Activated naive CD8-positive, alpha-beta T cell treated with anti-CD3 and anti-CD28 coated beads, Interleukin-2, amount 10 ng/mL, durations not matched to agents 7 days and 5 days (primary cell): ENCODE data around the gene ORC3. TPM values are rescaled to one million over a fixed set of nuclear protein-coding genes. Genes with fewer than 3 reads are reported as not detected.

Experiments used
- ATAC-seq: fragments of 150-1000 bp; cut with Tn5 transposase; one replicate; pipeline ENCODE4 v1.10.0; 2021; ENCODE audit warnings: low read depth, moderate library complexity
- POLR2A ChIA-PET: fragments of 350-600 bp; sonication (Branson Sonifier 250); formaldehyde crosslinking; loops from one replicate; lab custom pipeline; 2021; ENCODE audit warnings: antibody characterized with exemption; lab: Charles Lee
- DNase-seq: peaks from one replicate; pipeline ENCODE4 v3.0.0; 2021
- H3K27ac Mint-ChIP-seq: one replicate; pipeline ENCODE4 v1.8.0; 2022; ENCODE audit warnings: mild to moderate bottlenecking, mixed read lengths
- H3K27me3 Mint-ChIP-seq: one replicate; pipeline ENCODE4 v1.8.0; 2022; ENCODE audit warnings: mild to moderate bottlenecking, moderate library complexity, mixed read lengths
- H3K36me3 Mint-ChIP-seq: one replicate; pipeline ENCODE4 v1.8.0; 2021; ENCODE audit warnings: mild to moderate bottlenecking, mixed read lengths
- H3K4me1 Mint-ChIP-seq: one replicate; pipeline ENCODE4 v1.8.0; 2021; ENCODE audit warnings: mixed read lengths
- H3K4me3 Mint-ChIP-seq: one replicate; pipeline ENCODE4 v1.8.0; 2022; ENCODE audit warnings: mild to moderate bottlenecking, moderate library complexity, mixed read lengths
- H3K9me3 Mint-ChIP-seq: one replicate; pipeline ENCODE4 v1.8.0; 2021; ENCODE audit warnings: mixed read lengths
- total RNA-seq, 2 experiments: library from RNA; stranded (reverse); gene quantifications; one replicate each; pipeline ENCODE4 v1.2.3, GENCODE V29; 2021

ORC3 gene
- total RNA-seq, 2 experiments from 2014 or later = 28.2 to 32.2 TPM

DNA sequence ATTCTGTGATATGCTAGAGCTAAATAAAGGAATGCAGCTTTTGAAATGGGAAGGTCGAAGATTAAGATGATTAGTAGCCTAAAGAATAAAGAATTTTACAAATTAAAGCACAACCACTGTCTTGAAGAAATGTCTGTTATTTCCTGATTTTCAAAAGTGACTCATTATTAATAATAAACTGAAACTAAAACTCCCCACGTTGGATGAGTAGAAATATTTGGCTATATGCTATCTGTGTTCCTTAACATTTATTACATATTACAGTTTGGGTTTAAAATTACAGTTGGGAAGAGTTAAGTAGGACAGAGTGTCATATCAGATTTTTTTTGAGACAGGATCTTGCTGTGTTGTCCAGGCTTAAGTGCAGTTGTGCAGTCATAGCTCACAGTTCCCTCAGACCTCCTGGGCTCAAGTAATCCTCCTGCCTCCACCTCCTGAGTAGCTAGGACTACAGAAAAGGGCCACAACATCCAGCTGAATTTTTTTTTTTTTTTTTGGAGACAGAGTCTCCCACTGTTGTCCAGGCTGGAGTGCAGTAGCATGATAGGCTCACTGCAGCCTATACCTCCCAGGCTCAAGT is 65.0 kb downstream of the ORC3 start:
- POLR2A ChIA-PET = no interaction called here

DNA sequence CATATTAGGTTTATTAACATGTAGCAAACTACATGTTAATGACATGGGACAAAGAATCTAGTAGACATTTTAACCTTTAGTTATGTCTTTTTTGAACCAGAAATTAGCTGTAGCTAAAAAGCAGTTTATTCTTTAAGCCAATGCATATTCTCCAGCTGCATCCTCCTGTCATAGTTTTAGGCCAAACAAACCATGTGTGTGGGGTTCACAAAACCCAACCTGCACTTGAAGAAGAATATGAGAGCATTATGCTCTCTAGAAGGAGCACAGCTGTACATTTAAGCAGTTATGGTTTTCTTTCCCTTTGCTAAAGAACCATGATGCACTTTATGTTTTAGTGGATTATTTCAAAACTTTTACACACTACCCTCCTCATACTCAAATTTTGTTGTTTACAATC is 65.9 kb downstream of the ORC3 start:
- H3K4me1 Mint-ChIP-seq = peaks cover 10% of the 10 kb centered on the region
- DNase-seq (no peak), ATAC-seq (no peak)
- no peak overlapping the region for H3K27ac Mint-ChIP-seq
- H3K9me3 Mint-ChIP-seq = no peaks in the 10 kb centered on the region
- H3K27me3 Mint-ChIP-seq = no peaks in the 10 kb centered on the region
- no peak overlapping the region for H3K4me3 Mint-ChIP-seq
- peaks cover 40% of the 10 kb centered on the region for H3K36me3 Mint-ChIP-seq
- POLR2A ChIA-PET = interaction anchor here (0.6 kb wide), 2 partner anchors 16 to 1681 kb away, joined by 3 to 4 read pairs; no protein-coding TSS in a partner anchor

More for the DNA sequence above, 65.0 kb downstream of the ORC3 start:
- Mint-ChIP-seq H3K4me3 (no peak overlapping the region), H3K27ac (no peak overlapping the region), H3K36me3 (peaks cover 33% of the 10 kb centered on the region), H3K27me3 (no peaks in the 10 kb centered on the region), H3K4me1 (peaks cover 10% of the 10 kb centered on the region), H3K9me3 (no peaks in the 10 kb centered on the region)
- ATAC-seq = no peak
- no peak for DNase-seq

DNA sequence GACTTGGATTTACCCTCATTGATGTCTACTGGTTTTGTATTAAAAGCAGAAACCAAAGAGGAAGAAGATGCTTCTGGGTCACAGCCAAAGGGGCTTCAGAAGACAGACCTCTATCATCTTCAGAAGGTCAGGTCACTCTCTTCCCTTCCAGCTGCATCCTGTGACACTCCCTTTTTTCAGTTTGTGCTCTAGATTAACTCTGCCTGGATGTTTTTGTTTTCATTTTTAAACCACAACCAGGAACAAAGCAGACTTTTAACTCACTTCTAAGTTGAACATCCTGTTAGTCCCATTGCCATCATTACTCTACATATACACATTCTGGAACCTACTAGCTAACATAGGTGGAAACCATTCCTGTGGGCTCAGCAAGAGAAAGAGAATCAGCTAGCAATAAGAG is 66.9 kb downstream of the ORC3 start:
- Mint-ChIP-seq H3K9me3 (no peaks in the 10 kb centered on the region), H3K27ac (peak overlapping the region; percentile 11), H3K4me1 (peaks cover 10% of the 10 kb centered on the region), H3K4me3 (no peak overlapping the region), H3K36me3 (peaks cover 47% of the 10 kb centered on the region), H3K27me3 (no peaks in the 10 kb centered on the region)
- DNase-seq (no peak), ATAC-seq (no peak)
- POLR2A ChIA-PET = no interaction called here

DNA sequence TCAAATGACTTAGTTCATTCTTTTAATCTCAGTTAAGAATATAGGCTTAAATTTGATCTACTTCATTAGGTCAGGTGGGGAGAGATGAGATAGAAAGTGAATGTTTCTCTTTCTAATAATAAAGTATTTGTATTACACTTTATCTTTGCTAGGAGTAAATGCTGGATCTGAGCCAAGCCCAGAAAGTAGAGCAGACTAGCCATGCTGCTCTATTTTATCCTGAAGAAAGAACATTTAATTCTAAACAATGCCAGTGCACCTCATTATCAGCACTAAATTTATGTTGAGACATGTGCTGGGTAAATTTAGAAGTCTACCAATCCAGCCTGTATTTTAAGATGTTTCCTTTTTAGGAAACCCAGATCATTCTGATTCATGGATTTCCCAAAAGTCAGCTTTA is 68.6 kb downstream of the ORC3 start:
- POLR2A ChIA-PET = no interaction called here
- no peak overlapping the region for H3K27ac Mint-ChIP-seq
- H3K36me3 Mint-ChIP-seq = peaks cover 42% of the 10 kb centered on the region
- ATAC-seq = no peak
- H3K27me3 Mint-ChIP-seq = no peaks in the 10 kb centered on the region
- DNase-seq = no peak
- H3K4me3 Mint-ChIP-seq = no peak overlapping the region
- H3K9me3 Mint-ChIP-seq = no peaks in the 10 kb centered on the region
- peaks cover 7% of the 10 kb centered on the region for H3K4me1 Mint-ChIP-seq

DNA sequence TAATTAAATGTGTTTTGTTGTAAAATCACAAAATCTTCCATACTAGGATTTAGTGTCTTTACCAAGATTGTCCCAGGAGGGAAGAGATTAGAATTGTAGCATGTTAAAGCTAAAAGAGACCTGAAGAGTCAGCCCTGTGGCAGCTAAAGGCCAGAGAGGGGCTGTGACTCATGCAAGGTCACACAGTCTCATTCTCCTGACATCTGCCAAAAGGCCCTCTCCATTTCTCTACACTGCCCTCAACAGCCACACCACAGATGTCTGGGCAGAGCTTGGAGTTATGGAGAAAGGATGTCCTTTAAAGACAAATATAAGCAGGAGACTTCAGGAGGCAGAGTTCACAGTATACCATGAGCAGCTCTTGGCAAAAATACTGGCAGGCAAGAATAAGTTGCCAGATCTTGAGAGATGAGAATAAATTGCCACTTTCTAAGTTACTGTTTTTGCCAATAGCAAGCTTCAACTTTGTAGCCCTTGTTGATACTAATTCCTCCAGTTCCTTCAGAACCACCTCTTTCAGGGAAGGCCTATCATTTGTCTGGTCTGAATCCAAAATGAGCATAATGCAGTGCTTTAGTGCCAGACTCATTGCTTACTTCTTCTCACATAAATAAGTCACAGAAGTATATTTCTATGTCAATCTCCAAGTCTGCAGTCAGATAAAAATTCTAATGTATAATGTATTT is 70.4 kb downstream of the ORC3 start:
- Mint-ChIP-seq H3K27ac (no peak overlapping the region), H3K36me3 (peaks cover 34% of the 10 kb centered on the region), H3K9me3 (no peaks in the 10 kb centered on the region), H3K27me3 (no peaks in the 10 kb centered on the region), H3K4me1 (peaks cover 5% of the 10 kb centered on the region), H3K4me3 (no peak overlapping the region)
- DNase-seq = no peak
- POLR2A ChIA-PET = no interaction called here
- ATAC-seq = no peak

DNA sequence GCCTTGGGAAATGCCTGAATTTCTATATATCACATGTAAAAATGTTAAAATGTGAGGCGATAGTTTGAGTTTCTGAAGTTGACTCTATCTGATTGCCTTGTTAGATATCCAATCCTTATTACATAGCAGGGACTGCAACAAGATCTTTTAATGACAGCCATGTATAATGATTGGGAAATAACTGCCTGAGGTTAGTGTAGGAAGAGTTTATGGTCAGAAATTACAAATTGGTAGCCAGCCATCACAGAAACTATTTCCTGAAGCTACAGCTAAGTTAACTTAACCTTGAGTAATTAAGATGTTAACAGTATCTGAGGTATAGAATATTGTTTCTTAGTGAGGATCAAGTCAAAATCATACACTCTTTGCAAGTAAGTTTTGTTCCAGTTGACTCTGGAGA is 71.1 kb downstream of the ORC3 start:
- Mint-ChIP-seq H3K9me3 (no peaks in the 10 kb centered on the region), H3K4me1 (peaks cover 5% of the 10 kb centered on the region), H3K27ac (no peak overlapping the region), H3K36me3 (peaks cover 34% of the 10 kb centered on the region), H3K4me3 (no peak overlapping the region), H3K27me3 (no peaks in the 10 kb centered on the region)
- POLR2A ChIA-PET = no interaction called here
- ATAC-seq (no peak), DNase-seq (no peak)

DNA sequence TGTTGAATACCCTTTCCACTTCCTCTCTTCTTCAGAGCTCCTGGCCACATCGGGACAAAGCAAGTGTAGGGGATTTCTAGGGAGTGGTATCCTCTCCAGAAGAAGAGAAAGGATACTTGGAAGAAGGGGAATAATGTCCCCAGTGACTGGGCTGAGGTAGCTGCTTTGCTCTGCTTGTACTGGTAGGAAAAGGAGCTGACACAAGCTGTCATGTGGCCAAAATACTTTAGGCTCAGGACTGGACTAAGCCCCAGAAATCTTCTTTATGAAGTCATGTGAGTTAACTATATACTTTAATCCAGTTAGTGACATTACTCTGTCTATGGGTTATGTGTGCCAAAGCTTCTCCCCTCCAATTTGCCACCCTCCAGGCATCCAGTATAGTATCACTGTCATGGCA is 71.6 kb downstream of the ORC3 start:
- no peak for ATAC-seq
- Mint-ChIP-seq H3K9me3 (no peaks in the 10 kb centered on the region), H3K36me3 (peaks cover 35% of the 10 kb centered on the region), H3K4me3 (no peak overlapping the region), H3K4me1 (peaks cover 5% of the 10 kb centered on the region), H3K27me3 (no peaks in the 10 kb centered on the region), H3K27ac (no peak overlapping the region)
- DNase-seq = no peak
- POLR2A ChIA-PET = no interaction called here

DNA sequence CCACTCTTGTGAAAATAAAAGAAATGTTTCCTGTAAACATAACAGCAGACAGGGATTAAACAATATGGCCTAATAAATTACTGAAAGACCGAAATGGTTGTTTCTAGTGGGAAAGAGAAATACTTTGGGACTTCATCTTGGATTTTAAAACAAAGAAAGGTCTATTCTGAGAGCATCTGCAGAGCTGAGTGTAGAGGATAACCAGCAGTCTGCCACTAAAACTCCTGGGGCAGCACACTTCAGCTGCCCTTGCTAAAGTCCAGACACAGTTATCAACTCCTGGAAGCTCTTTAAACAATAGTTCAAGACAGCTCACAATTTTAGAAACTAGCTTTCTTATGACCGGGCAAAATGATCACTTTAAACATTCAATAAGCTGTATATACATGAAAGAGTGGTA is 73.5 kb downstream of the ORC3 start:
- POLR2A ChIA-PET = no interaction called here
- DNase-seq (no peak), ATAC-seq (no peak)
- no peaks in the 10 kb centered on the region for H3K9me3 Mint-ChIP-seq
- no peak overlapping the region for H3K4me3 Mint-ChIP-seq
- no peaks in the 10 kb centered on the region for H3K27me3 Mint-ChIP-seq
- H3K27ac Mint-ChIP-seq = no peak overlapping the region
- H3K36me3 Mint-ChIP-seq = peaks cover 34% of the 10 kb centered on the region
- H3K4me1 Mint-ChIP-seq = no peaks in the 10 kb centered on the region

DNA sequence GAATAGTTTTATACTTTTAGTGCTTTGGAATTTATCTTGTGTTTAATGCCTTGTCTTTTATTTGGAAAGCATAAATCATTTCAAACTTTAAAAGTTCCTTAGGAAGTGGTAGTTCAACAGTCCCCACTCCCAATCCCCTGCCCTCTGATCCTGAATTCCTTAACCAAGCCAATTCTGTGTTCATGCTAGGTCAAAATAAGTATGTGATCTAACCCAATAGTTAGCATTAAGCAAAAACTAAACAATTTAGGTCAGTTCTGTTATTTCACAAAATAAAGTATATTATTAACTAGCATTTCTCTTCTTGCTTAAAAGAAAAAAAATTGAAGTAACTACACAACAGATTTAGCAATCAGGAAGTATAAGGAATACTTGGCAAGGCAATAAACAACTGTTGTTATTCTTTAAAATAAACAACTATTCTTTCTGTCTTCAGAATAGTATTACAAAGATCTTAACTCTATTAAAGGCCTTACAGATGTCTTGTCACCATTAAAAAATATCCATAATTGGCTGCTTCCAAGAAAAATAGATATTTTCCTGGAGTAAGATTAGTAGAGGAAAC is 75.1 kb downstream of the ORC3 start:
- no peak for DNase-seq
- POLR2A ChIA-PET = no interaction called here
- no peaks in the 10 kb centered on the region for H3K27me3 Mint-ChIP-seq
- no peaks in the 10 kb centered on the region for H3K9me3 Mint-ChIP-seq
- no peak overlapping the region for H3K27ac Mint-ChIP-seq
- no peak for ATAC-seq
- peaks cover 31% of the 10 kb centered on the region for H3K36me3 Mint-ChIP-seq
- H3K4me3 Mint-ChIP-seq = no peak overlapping the region
- H3K4me1 Mint-ChIP-seq = peaks cover 1% of the 10 kb centered on the region

DNA sequence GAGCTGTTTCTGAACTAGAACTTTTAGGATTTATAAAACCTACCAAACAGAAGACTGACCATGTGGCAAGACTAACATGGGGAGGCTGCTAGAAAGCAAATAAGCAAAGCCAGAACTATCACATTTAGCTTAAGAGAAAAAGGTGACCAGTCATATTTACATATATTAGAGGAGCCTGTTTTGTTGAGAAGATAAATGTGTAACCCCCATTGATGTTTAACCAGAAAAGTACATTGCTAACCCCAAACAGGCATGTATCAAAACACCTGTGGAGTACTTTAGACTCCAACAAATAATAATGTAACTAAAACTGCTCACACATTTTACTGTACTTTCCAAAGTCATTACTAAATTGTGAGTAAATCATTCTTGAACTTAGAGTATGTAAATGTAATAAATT is 77.1 kb downstream of the ORC3 start:
- POLR2A ChIA-PET = no interaction called here
- ATAC-seq = no peak
- Mint-ChIP-seq H3K4me3 (no peak overlapping the region), H3K4me1 (peaks cover 8% of the 10 kb centered on the region), H3K36me3 (peaks cover 32% of the 10 kb centered on the region), H3K27me3 (no peaks in the 10 kb centered on the region), H3K27ac (no peak overlapping the region), H3K9me3 (no peaks in the 10 kb centered on the region)
- DNase-seq = no peak

DNA sequence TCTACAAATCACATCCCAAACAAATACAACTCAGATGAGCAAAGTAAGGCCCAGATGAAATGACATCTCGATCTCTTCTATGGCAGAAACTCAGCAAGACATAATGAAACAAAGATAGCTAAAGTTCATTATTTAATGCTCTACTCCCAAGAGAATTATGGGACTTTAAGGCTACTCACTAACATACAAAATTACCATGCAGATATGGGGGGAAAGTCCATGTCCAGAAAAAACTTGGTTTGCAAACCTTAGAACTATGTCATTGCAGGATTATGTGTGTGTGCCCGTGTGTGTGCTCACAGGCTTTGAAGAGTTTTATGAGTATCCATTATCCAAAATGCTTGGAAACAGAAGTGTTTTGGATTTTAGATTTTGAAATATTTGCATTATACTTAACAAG is 78.1 kb downstream of the ORC3 start:
- Mint-ChIP-seq H3K4me3 (no peak overlapping the region), H3K4me1 (peaks cover 8% of the 10 kb centered on the region), H3K27me3 (no peaks in the 10 kb centered on the region), H3K9me3 (no peaks in the 10 kb centered on the region), H3K36me3 (peaks cover 34% of the 10 kb centered on the region), H3K27ac (no peak overlapping the region)
- no peak for ATAC-seq
- no peak for DNase-seq
- POLR2A ChIA-PET = interaction anchor here (2.0 kb wide), 1 partner anchor 34 kb away, joined by 5 read pairs; the partner anchor contains the start of gene AKIRIN2

DNA sequence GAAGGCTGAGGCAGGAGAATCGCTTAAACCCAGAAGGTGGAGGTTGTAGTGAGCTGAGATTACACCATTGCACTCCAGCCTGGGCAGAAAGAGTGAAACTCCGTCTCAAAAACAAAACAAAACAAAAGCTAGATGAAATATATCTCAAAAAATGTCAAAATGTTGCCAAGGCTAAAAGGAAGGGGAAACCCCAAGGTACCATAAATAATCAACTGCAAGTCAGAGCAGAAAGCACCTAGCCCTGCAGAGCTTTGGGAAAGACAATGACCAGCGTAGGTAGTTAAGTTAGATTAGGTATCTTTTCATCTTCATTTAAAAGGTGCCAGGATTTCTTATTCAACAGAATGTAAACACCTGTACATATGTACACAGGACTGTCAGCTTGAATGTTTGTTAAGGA is 79.1 kb downstream of the ORC3 start:
- H3K4me3 Mint-ChIP-seq = no peak overlapping the region
- H3K27ac Mint-ChIP-seq = no peak overlapping the region
- POLR2A ChIA-PET = interaction anchor here (0.6 to 2.0 kb wide), 2 partner anchors 31 to 33 kb away, joined by 4 to 5 read pairs; partner anchors contain the start of gene AKIRIN2
- DNase-seq (no peak), ATAC-seq (no peak)
- H3K36me3 Mint-ChIP-seq = peaks cover 34% of the 10 kb centered on the region
- H3K9me3 Mint-ChIP-seq = no peaks in the 10 kb centered on the region
- peaks cover 8% of the 10 kb centered on the region for H3K4me1 Mint-ChIP-seq
- H3K27me3 Mint-ChIP-seq = no peaks in the 10 kb centered on the region

DNA sequence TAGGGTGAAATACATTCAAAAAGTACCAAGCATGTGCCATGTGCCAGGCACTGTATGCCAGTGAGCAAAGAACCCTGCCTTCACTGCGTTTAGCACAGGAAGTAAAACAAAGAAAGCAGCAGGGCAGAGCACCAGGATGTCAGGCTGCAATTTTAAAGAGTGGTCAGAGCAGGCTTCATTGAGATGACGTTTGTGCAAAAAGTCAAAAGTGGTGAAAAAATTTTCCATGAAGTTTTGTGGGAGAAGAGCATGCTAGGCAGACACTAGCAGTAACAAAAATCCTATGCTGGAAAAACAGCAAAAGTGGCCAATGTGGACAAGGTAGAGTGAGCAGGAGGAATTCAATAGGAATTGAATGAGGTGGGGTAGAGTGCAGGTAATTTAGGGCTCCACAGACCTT is 80.8 kb downstream of the ORC3 start:
- peaks cover 8% of the 10 kb centered on the region for H3K4me1 Mint-ChIP-seq
- peak overlapping the region; percentile 75 for H3K27ac Mint-ChIP-seq
- POLR2A ChIA-PET = no interaction called here
- no peak overlapping the region for H3K4me3 Mint-ChIP-seq
- peaks cover 37% of the 10 kb centered on the region for H3K36me3 Mint-ChIP-seq
- H3K27me3 Mint-ChIP-seq = no peaks in the 10 kb centered on the region
- ATAC-seq (peak; percentile 56), DNase-seq (no peak)
- no peaks in the 10 kb centered on the region for H3K9me3 Mint-ChIP-seq

DNA sequence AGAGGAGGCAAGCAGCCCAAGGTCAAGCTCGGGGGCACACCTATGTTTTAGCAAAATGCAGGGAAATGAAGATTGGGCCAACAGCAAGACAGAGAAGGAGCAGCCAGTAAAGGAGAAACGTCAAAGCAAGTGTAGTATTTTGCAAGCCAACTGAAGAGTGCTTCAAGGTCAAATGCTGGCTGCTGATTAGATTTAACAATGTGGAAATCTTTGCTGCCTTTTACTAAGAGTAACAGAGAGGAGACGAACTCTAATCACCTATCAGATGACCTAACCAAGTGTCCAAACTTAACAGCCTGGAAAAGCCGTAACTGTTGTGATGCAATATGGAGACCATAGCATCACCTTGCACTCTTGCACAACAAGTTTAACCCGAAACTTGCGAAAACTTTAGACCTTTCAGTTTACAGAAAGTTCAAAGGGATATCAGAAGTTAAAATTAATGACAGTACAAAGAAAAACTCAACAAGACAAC is 81.7 kb downstream of the ORC3 start:
- H3K36me3 Mint-ChIP-seq = peaks cover 42% of the 10 kb centered on the region
- no peaks in the 10 kb centered on the region for H3K9me3 Mint-ChIP-seq
- POLR2A ChIA-PET = no interaction called here
- peak overlapping the region; percentile 5 for H3K27ac Mint-ChIP-seq
- H3K27me3 Mint-ChIP-seq = no peaks in the 10 kb centered on the region
- H3K4me1 Mint-ChIP-seq = peaks cover 8% of the 10 kb centered on the region
- ATAC-seq (no peak), DNase-seq (no peak)
- H3K4me3 Mint-ChIP-seq = no peak overlapping the region
